Prostate gland (tissue), 2 donors: ENCODE data around the gene VIPR2. TPM values are rescaled to one million over a fixed set of nuclear protein-coding genes. Genes with fewer than 3 reads are reported as not detected.

ENCODE experiments used
- DNase-seq: peaks from one replicate; pipeline ENCODE4 v3.0.0-alpha.2; 2019; ENCODE audit warnings: low spot score
- H3K27ac ChIP-seq, 2 donors: fragments of 200-600 bp; sonication (generic); 2 replicates each; pipeline ENCODE4 v1.5.1; 2017 to 2019
- H3K27me3 ChIP-seq: fragments of 200-600 bp; sonication (generic); replicated peaks from 2 replicates; pipeline ENCODE4 v1.5.1; 2019; ENCODE audit not compliant: insufficient read depth
- H3K36me3 ChIP-seq, 2 donors: fragments of 200-600 bp; sonication (generic); 1 replicate in 1 of 2; 2 replicates in 1 of 2; pipeline versions ENCODE4 v1.5.1 to v1.8.1; 2017 to 2019
- H3K4me1 ChIP-seq: fragments of 200-600 bp; sonication (generic); replicated peaks from 2 replicates; pipeline ENCODE4 v1.5.1; 2019
- H3K4me3 ChIP-seq, 2 donors: fragments of 200-600 bp; sonication (generic); 2 replicates each; pipeline ENCODE4 v1.5.1; 2017 to 2019
- H3K9me3 ChIP-seq: fragments of 200-600 bp; sonication (generic); 2 replicates; pipeline ENCODE4 v1.5.1; 2017
- POLR2A ChIP-seq: fragments of 450-650 bp; IDR thresholded peaks from one replicate; pipeline ENCODE4 v1.6.1; 2016; ENCODE audit warnings: antibody characterized with exemption, mild to moderate bottlenecking
- POLR2AphosphoS5 ChIP-seq: sonication (generic); formaldehyde crosslinking; IDR thresholded peaks from one replicate; pipeline ENCODE4 v1.6.1; 2017; ENCODE audit warnings: antibody characterized with exemption
- WGBS: methylation state at CpG from one replicate; pipeline ENCODE4 v1.1.5; 2018; 5-methylcytosine and 5-hydroxymethylcytosine counted together
- intact Hi-C: fragments of 100-400 bp; cut with DNase I; formaldehyde crosslinking; loops from one replicate; pipeline ENCODE4 v1.14.2; 2022
- total RNA-seq, 2 donors: library from RNA; depleted of rRNA; stranded (reverse); fragments of >200 nt; gene quantifications; one replicate each; pipeline ENCODE4 v1.1.0, GENCODE V29; 2016
- TF ChIP-seq, protein P1 (sequence below), 4 experiments: fragments of 200-600 bp in 2 of 4; fragments of 450-650 bp in 2 of 4; sonication (generic) in 2 of 4; IDR thresholded peaks; 1 replicate in 3 of 4; 2 replicates in 1 of 4; pipeline ENCODE4 v1.5.1; 2016 to 2019; ENCODE audit warnings: antibody characterized with exemption in 4 of 4, mild to moderate bottlenecking in 2 of 4, moderate library complexity in 2 of 4

Gene VIPR2
- total RNA-seq, 2 donors from 2014 or later, result 1.0 to 13.5 TPM

DNA sequence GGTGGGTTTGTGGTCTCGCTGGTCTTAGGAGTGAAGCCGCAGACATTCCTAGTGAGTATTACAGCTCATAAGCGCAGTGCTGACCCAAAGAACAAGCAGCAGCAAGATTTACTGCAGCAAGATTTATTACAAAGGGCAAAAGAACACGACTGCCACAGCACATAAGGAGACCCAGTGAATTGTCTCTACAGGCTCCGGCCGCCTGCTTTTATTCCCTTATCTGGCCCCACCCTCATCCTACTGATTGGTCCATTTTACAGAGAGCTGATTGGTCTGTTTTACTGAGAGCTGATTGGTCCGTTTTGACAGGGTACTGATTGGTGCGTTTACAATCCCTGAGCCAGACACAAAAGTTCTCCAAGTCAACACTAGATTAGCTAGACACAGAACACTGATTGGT, 82.1 kb downstream of the VIPR2 start:
- Histone ChIP-seq H3K4me3 (no peak overlapping the region), H3K27ac (no peak overlapping the region), H3K9me3 (no peaks in the 10 kb centered on the region), H3K27me3 (no peaks in the 10 kb centered on the region), H3K36me3 (no peaks in the 10 kb centered on the region), H3K4me1 (no peaks in the 10 kb centered on the region)
- intact Hi-C loops, result no loop called here
- TF ChIP-seq, protein P1, sequence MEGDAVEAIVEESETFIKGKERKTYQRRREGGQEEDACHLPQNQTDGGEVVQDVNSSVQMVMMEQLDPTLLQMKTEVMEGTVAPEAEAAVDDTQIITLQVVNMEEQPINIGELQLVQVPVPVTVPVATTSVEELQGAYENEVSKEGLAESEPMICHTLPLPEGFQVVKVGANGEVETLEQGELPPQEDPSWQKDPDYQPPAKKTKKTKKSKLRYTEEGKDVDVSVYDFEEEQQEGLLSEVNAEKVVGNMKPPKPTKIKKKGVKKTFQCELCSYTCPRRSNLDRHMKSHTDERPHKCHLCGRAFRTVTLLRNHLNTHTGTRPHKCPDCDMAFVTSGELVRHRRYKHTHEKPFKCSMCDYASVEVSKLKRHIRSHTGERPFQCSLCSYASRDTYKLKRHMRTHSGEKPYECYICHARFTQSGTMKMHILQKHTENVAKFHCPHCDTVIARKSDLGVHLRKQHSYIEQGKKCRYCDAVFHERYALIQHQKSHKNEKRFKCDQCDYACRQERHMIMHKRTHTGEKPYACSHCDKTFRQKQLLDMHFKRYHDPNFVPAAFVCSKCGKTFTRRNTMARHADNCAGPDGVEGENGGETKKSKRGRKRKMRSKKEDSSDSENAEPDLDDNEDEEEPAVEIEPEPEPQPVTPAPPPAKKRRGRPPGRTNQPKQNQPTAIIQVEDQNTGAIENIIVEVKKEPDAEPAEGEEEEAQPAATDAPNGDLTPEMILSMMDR (IDR thresholded peaks at IDR 0.05), result no peak
- no peak for TF ChIP-seq POLR2AphosphoS5
- TF ChIP-seq POLR2A, result no peak
- WGBS, result 94% methylated on average over 8 of the region's 8 CpGs
- no peak for DNase-seq

DNA sequence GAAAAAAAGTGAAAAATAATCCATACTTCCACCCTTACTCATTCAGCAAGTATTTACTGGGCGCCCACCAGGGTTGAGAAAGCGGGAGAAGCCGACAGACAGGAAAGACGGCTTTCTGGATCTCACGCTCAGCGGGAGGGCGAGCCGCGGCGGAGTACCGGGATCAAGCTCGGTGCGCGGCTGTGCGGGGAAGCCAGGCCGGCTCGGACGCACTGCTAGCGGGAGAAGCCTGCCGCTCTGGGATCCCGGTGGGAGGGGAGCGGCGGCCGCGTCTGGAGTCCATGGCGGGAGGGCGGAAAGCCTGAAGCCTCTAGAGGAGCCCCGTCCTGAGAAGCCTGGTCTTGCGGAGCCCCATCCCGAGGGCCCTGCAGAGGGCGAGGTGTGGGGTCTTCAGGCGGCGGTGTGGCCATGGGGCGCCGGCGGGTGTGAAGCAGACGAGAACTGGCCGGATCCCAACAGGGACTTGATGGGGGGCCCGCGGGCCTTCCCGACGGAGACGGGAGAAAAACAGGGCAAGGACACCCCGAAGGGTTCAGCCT, 82.9 kb downstream of the VIPR2 start:
- no peak for DNase-seq
- TF ChIP-seq, protein P1 (IDR thresholded peaks at IDR 0.05), result no peak
- no peak for TF ChIP-seq POLR2AphosphoS5
- no peak for TF ChIP-seq POLR2A
- Histone ChIP-seq H3K4me1 (no peaks in the 10 kb centered on the region), H3K9me3 (no peaks in the 10 kb centered on the region), H3K4me3 (no peak overlapping the region), H3K36me3 (no peaks in the 10 kb centered on the region), H3K27ac (no peak overlapping the region), H3K27me3 (no peaks in the 10 kb centered on the region)
- 57% methylated on average over 44 of the region's 44 CpGs for WGBS
- intact Hi-C loops, result no loop called here

DNA sequence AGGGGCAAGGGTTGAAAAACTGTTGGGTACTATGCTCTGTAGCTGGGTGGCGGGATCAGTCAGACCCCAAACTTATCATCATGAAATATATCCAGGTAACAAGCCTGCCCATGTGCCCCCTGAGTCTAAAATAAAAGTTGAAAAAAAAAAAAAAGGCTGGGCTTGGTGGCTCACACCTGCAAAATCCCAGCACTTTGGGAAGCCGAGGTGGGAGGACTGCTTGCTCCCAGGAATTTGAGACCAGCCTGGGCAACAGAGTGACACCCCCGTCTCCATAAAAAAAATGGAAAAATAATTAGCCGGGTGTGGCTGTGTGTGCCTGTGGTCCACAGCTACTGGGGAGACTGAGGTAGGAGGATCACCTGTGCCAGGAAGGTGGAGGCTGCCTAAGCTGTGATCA, 83.5 kb downstream of the VIPR2 start:
- DNase-seq, result no peak
- 78% methylated on average over 4 of the region's 4 CpGs for WGBS

DNA sequence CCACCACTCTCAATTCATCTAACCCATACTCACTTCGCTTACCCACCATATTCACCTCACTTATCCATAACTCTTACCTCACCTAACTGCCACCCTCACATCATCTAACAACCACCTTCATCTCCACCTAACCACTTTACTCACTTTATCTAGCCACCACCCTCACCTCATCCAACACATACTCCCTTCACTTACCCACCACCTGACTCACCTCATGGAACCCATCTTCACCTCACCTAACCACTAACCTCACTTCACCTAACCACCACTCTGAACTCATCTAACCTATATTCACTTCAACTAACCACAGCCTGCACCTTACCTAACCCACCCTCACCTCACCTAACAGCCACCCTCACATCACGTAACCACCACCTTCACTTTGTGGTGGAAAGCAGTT, 84.2 kb downstream of the VIPR2 start:
- Histone ChIP-seq H3K9me3 (no peaks in the 10 kb centered on the region), H3K36me3 (no peaks in the 10 kb centered on the region), H3K27me3 (no peaks in the 10 kb centered on the region), H3K4me1 (no peaks in the 10 kb centered on the region), H3K27ac (no peak overlapping the region), H3K4me3 (no peak overlapping the region)
- DNase-seq, result no peak
- intact Hi-C loops, result no loop called here
- TF ChIP-seq, protein P1 (IDR thresholded peaks at IDR 0.05), result no peak
- TF ChIP-seq POLR2AphosphoS5, result no peak
- TF ChIP-seq POLR2A, result no peak
- 97% methylated on average over 2 of the region's 2 CpGs for WGBS

More for the DNA sequence above, 83.5 kb downstream of the VIPR2 start:
- intact Hi-C loops, result no loop called here
- H3K4me1 ChIP-seq, result no peaks in the 10 kb centered on the region
- H3K27ac ChIP-seq, result no peak overlapping the region
- TF ChIP-seq POLR2AphosphoS5, result no peak
- TF ChIP-seq POLR2A, result no peak
- TF ChIP-seq, protein P1 (IDR thresholded peaks at IDR 0.05), result no peak
- no peaks in the 10 kb centered on the region for H3K27me3 ChIP-seq
- H3K36me3 ChIP-seq, result no peaks in the 10 kb centered on the region
- H3K9me3 ChIP-seq, result no peaks in the 10 kb centered on the region
- no peak overlapping the region for H3K4me3 ChIP-seq

DNA sequence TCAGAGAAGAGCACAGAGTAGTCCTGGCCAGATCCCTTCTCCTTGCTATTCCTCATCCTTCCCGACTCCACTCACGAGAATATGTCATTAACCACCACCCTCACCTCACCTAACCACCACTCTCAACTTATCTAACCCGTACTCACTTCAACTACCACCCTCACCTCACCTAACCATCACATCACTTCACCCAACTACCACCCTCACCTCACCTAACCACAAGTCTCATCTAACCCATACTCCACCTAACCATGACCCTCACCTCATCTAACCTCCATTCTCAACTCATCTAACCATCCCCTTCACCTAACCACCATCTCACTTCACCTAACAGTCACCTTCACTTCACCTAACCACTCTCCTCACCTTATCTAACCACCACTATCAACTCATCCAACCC, 85.0 kb downstream of the VIPR2 start:
- no peak for DNase-seq
- H3K4me3 ChIP-seq, result no peak overlapping the region
- H3K27ac ChIP-seq, result no peak overlapping the region
- WGBS, result 94% methylated on average over 3 of the region's 3 CpGs
- intact Hi-C loops, result no loop called here
- no peaks in the 10 kb centered on the region for H3K36me3 ChIP-seq
- H3K27me3 ChIP-seq, result no peaks in the 10 kb centered on the region
- no peaks in the 10 kb centered on the region for H3K9me3 ChIP-seq
- TF ChIP-seq, protein P1 (IDR thresholded peaks at IDR 0.05), result no peak
- TF ChIP-seq POLR2AphosphoS5, result no peak
- no peak for TF ChIP-seq POLR2A
- no peaks in the 10 kb centered on the region for H3K4me1 ChIP-seq
